Measurements from ENCODE around the gene SFT2D1.
"Not testable (repeated sequence)": the region's sequence is repeated elsewhere in the genome, so short reads cannot be mapped to it uniquely, and the experiment has no call there.

The SFT2D1 gene

GRCh38 chr6:166346965-166347364, 4.6 kb upstream of the SFT2D1 start:
- DNase-seq (ENCODE audit: extremely low spot score) = no peak
- ChIA-PET CTCF (interaction anchor here (0.8 to 2.1 kb wide), 4 partner anchors 12 to 249 kb away, joined by 3 to 10 read pairs (median 5); no protein-coding TSS in a partner anchor), POLR2A (no interaction called here)
- TF ChIP-seq CTCF (IDR thresholded peaks at IDR 0.05; ENCODE audit: control extremely low read depth, extremely low read depth, low read depth, missing control alignments) = no peak

DNA sequence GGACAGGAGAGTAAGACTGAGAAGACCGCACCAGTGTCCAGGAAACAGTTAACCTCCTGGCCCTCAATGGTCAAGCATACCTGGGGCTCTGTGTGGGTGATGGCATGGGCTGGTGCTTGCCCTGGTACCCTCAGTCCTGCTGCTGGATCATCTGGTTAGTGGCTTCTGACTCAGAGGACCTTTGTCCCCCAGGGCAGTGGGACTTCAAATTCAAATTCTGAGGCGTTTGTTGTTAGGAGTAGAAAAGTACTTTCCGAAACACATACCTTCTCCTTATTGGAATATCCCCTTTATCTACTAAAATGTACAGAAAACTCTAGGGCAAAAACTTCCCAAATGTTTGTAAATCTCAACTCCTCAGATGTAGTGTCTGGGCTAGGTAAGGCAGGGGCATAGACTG, 4.1 kb upstream of the SFT2D1 start:
- CTCF ChIA-PET = interaction anchor here (1.7 to 2.1 kb wide), 3 partner anchors 12 to 36 kb away, joined by 4 to 10 read pairs (median 6); no protein-coding TSS in a partner anchor
- POLR2A ChIA-PET = no interaction called here
- no peak for TF ChIP-seq CTCF (IDR thresholded peaks at IDR 0.05; ENCODE audit: control extremely low read depth, extremely low read depth, low read depth, missing control alignments)
- DNase-seq (ENCODE audit: extremely low spot score) = no peak

DNA sequence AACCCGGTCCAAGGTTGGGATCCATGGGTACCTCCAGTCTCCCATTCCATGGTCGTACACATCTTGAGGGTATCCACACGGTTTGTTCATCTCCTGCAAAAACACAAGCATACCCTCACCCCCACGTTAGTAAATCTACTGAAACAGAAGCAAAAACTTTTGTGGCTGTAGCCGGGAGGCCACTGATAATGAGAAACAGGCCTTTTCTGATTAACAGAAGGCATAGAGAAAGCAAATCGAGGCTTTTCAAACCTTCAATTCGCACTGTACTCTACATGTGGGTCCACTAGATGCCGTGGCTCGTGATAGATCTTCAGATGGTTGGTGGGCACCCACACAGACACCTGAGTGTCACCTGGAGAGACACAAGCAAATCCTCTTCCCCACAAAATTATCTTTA, 3.3 kb upstream of the SFT2D1 start:
- CTCF ChIA-PET = interaction anchor here (1.5 kb wide), 1 partner anchor 36 kb away, joined by 4 read pairs; no protein-coding TSS in a partner anchor
- DNase-seq (ENCODE audit: extremely low spot score); POLR2A ChIA-PET: not testable (repeated sequence)

DNA sequence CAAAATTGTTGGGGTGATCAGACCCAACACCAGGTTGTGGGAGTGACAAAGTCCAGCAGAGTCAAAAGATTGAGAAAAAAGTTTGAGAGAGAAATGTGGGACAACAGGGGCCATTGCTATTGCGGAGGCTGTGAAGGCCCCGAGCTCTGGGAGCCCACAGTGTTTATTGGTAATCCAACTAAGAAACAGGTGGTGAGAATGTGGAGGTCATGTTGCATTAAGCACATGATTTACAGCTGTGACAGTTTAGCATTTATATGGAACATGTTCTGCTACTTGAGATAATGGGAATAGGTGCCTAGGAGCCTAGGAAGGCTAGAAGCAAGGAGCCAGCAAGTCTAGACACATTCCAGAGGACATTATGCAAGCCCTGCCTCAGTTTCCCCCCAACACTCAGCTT, 2.6 kb upstream of the SFT2D1 start:
- DNase-seq (ENCODE audit: extremely low spot score); POLR2A ChIA-PET: not testable (repeated sequence)
- CTCF ChIA-PET = interaction anchor here (1.5 kb wide), 1 partner anchor 37 kb away, joined by 4 read pairs; no protein-coding TSS in a partner anchor

GRCh38 chr6:166344240-166344639, 1.9 kb upstream of the SFT2D1 start:
- TF ChIP-seq CTCF (IDR thresholded peaks at IDR 0.05; ENCODE audit: control extremely low read depth, extremely low read depth, low read depth, missing control alignments) = no peak
- CTCF ChIA-PET = interaction anchor here (1.5 kb wide), 1 partner anchor 37 kb away, joined by 4 read pairs; no protein-coding TSS in a partner anchor
- DNase-seq (ENCODE audit: extremely low spot score) = no peak
- POLR2A ChIA-PET = no interaction called here

DNA sequence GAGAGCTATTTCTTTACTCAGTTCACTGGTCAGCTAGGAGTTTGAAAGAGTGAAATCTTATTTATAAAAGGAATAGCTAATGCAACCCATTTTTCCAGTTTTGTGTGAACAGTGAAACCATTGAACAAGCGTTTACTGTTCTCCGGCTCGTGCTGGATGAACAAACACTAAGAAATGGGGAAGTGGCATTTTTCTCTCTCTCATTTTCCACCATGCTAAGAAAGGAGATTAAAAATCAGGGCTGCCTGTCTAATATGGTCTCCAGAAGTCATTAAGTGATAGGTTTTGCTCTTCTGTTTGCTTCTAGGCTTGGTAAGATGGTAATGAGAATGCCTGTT, 774 bp upstream of the SFT2D1 start:
- CTCF ChIA-PET = interaction anchor here (0.7 to 1.6 kb wide), 5 partner anchors 9 to 38 kb away, joined by 3 to 6 read pairs (median 3); no protein-coding TSS in a partner anchor
- no peak for DNase-seq (ENCODE audit: extremely low spot score)
- no peak for TF ChIP-seq CTCF (IDR thresholded peaks at IDR 0.05; ENCODE audit: control extremely low read depth, extremely low read depth, low read depth, missing control alignments)
- POLR2A ChIA-PET = no interaction called here

DNA sequence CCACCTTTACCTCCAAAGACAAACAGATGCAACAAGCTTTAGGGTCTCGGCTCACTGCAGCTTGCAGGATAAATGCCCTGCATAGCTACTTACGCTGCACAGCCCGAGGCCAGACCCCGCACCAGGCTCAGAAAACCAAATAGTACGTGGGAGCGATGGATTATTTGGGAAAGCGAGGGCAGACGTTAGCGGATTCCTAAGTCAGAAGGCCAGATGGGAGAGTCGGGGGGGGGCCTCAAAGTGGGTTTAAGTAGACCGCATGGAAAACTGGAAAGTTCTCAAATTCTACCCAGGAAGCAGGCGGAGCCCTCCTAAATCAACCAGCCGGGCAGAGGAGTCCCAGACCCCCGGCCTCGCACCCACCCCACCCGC, 382 bp downstream of the SFT2D1 start:
- no peak for TF ChIP-seq CTCF (IDR thresholded peaks at IDR 0.05; ENCODE audit: control extremely low read depth, extremely low read depth, low read depth, missing control alignments)
- CTCF ChIA-PET = interaction anchor here (0.8 to 2.6 kb wide), 3 partner anchors 10 to 66 kb away, joined by 3 to 7 read pairs (median 6); no protein-coding TSS in a partner anchor
- POLR2A ChIA-PET = no interaction called here
- DNase-seq (ENCODE audit: extremely low spot score) = no peak

DNA sequence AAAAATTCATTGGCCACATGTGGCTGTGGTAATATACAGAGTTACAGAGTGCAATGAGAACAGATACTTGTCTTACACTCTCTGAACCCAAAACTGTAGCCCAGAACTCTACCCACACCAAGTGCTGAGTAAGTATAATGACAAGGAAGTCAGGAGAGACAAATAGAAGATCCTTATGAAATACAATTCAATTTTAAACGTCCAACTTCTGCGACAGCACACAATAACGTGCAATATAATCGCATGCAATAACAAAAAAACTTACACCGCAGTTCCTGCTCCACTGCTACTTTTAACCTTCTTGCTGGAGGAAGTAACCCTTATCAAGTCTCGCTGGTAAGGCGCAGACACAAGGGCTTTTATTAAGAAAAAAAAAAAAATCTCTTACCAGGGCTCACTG, 881 bp downstream of the SFT2D1 start:
- CTCF ChIA-PET = interaction anchor here (0.8 to 2.6 kb wide), 2 partner anchors 40 to 66 kb away, joined by 3 to 7 read pairs; no protein-coding TSS in a partner anchor
- POLR2A ChIA-PET = no interaction called here
- no peak for TF ChIP-seq CTCF (IDR thresholded peaks at IDR 0.05; ENCODE audit: control extremely low read depth, extremely low read depth, low read depth, missing control alignments)
- no peak for DNase-seq (ENCODE audit: extremely low spot score)

All from GM10248 (cell line).